Hepatocyte (in vitro differentiated cells): ENCODE measurements around the gene ZNF121. TPM values are rescaled to one million over a fixed set of nuclear protein-coding genes. Genes with fewer than 3 reads are reported as not detected.

Source experiments
- DNase-seq: peaks from one replicate; pipeline ENCODE4 v3.0.0-alpha.2; 2016; ENCODE audit warnings: low spot score
- H2AFZ ChIP-seq: fragments of 200-600 bp; sonication (generic); 2 replicates; pipeline ENCODE4 v1.6.0; 2016; ENCODE audit warnings: antibody characterized with exemption, mild to moderate bottlenecking
- H3K27ac ChIP-seq: fragments of 200-600 bp; sonication (generic); 2 replicates; pipeline ENCODE4 v1.5.1; 2016; ENCODE audit warnings: mild to moderate bottlenecking
- H3K27me3 ChIP-seq: fragments of 200-600 bp; sonication (generic); 2 replicates; pipeline ENCODE4 v1.6.1; 2016
- H3K36me3 ChIP-seq: fragments of 200-600 bp; sonication (generic); replicated peaks from 2 replicates; pipeline ENCODE4 v1.5.1; 2016; ENCODE audit warnings: low read depth; ENCODE audit not compliant: insufficient read depth
- H3K4me1 ChIP-seq: fragments of 200-600 bp; sonication (generic); 2 replicates; pipeline ENCODE4 v1.5.1; 2016; ENCODE audit warnings: mild to moderate bottlenecking, moderate library complexity; ENCODE audit not compliant: insufficient read depth
- H3K4me2 ChIP-seq: fragments of 200-600 bp; sonication (generic); 2 replicates; pipeline ENCODE4 v1.6.0; 2016
- H3K4me3 ChIP-seq: fragments of 200-600 bp; sonication (generic); 2 replicates; pipeline ENCODE4 v1.5.1; 2016; ENCODE audit warnings: mild to moderate bottlenecking
- H3K79me2 ChIP-seq: fragments of 200-600 bp; sonication (generic); 2 replicates; pipeline ENCODE4 v1.6.0; 2017; ENCODE audit warnings: mild to moderate bottlenecking
- H3K9me2 ChIP-seq: fragments of 200-600 bp; sonication (generic); replicated peaks from 2 replicates; pipeline ENCODE4 v1.6.0; 2017; ENCODE audit warnings: mild to moderate bottlenecking; ENCODE audit not compliant: insufficient read depth
- H3K9me3 ChIP-seq: fragments of 200-600 bp; sonication (generic); 2 replicates; pipeline ENCODE4 v1.5.1; 2016; ENCODE audit warnings: low read depth, mild to moderate bottlenecking
- H4K20me1 ChIP-seq: fragments of 200-600 bp; sonication (generic); 2 replicates; pipeline ENCODE4 v1.6.0; 2016; ENCODE audit warnings: mild to moderate bottlenecking; ENCODE audit not compliant: insufficient read depth, poor library complexity, severe bottlenecking
- EZH2 ChIP-seq: fragments of 200-600 bp; sonication (generic); IDR thresholded peaks from 2 replicates; pipeline ENCODE4 v1.6.1; 2016; ENCODE audit warnings: antibody characterized with exemption, mild to moderate bottlenecking, borderline replicate concordance
- EZH2phosphoT487 ChIP-seq: fragments of 200-600 bp; sonication (generic); IDR thresholded peaks from one replicate; pipeline ENCODE4 v1.6.1; 2018; ENCODE audit warnings: antibody characterized with exemption, mild to moderate bottlenecking, low read depth, moderate library complexity; ENCODE audit not compliant: unreplicated experiment, severe bottlenecking
- WGBS: methylation state at CpG from one replicate; pipeline ENCODE4 v1.1.6; 2016; ENCODE audit warnings: low lambda C conversion rate; ENCODE audit errors: missing lambda C conversion rate; 5-methylcytosine and 5-hydroxymethylcytosine counted together
- polyA plus RNA-seq: library from polyadenylated mRNA; unstranded; fragments of >200 nt; fragmentation: Nextera tagmentation; extraction: Ambion mirVana; gene quantifications from 2 replicates; pipeline ENCODE4 v1.2.1, GENCODE V29; 2016
- total RNA-seq: library from RNA; depleted of rRNA; stranded (reverse); fragments of >200 nt; gene quantifications from 2 replicates; pipeline ENCODE4 v1.2.3, GENCODE V29; 2014
- TF ChIP-seq, protein P1 (sequence below): fragments of 200-600 bp; sonication (generic); IDR thresholded peaks from 2 replicates; pipeline ENCODE4 v1.5.1; 2016; ENCODE audit warnings: antibody characterized with exemption, mild to moderate bottlenecking; ENCODE audit not compliant: poor library complexity

ZNF121 gene
- total and polyA plus RNA-seq, 2 experiments from 2014 or later: 5.4 to 44.9 TPM

DNA sequence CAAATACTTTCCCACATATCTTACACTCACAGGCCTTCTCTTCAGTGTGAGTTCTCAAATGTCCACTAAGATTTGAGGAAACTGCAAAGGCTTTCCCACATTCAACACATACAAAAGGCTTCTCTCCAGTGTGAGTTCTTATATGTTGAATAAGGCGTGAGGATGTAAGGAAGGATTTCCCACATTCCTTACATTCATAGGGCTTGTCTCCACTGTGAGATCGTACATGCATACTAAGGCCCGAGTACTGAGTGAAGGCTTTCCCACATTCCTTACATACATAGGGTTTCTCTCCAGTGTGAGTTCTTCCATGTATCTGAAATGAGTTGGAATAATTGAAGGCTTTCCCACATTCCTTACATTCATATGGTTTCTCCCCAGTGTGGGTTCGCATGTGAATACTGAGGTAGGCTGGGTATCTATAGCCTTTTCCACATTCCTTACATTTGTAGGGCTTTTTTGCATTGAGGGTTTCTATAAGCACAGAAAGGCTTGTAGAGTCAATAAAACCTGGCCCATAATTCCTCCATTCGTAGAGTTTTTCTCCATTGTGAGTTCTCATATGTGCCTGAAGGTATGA, 55.5 kb downstream of the ZNF121 start:
- H3K27ac ChIP-seq: no peak overlapping the region
- no peak overlapping the region for H3K4me2 ChIP-seq
- no peak overlapping the region for H2AFZ ChIP-seq
- no peaks in the 10 kb centered on the region for H4K20me1 ChIP-seq
- peaks cover 92% of the 10 kb centered on the region for H3K9me3 ChIP-seq
- no peaks in the 10 kb centered on the region for H3K79me2 ChIP-seq
- TF ChIP-seq, protein P1, sequence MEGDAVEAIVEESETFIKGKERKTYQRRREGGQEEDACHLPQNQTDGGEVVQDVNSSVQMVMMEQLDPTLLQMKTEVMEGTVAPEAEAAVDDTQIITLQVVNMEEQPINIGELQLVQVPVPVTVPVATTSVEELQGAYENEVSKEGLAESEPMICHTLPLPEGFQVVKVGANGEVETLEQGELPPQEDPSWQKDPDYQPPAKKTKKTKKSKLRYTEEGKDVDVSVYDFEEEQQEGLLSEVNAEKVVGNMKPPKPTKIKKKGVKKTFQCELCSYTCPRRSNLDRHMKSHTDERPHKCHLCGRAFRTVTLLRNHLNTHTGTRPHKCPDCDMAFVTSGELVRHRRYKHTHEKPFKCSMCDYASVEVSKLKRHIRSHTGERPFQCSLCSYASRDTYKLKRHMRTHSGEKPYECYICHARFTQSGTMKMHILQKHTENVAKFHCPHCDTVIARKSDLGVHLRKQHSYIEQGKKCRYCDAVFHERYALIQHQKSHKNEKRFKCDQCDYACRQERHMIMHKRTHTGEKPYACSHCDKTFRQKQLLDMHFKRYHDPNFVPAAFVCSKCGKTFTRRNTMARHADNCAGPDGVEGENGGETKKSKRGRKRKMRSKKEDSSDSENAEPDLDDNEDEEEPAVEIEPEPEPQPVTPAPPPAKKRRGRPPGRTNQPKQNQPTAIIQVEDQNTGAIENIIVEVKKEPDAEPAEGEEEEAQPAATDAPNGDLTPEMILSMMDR: no peak
- TF ChIP-seq EZH2phosphoT487: no peak
- TF ChIP-seq EZH2: no peak
- WGBS: 98% methylated on average over 5 of the region's 5 CpGs
- no peaks in the 10 kb centered on the region for H3K27me3 ChIP-seq
- no peaks in the 10 kb centered on the region for H3K4me1 ChIP-seq
- no peak for DNase-seq
- H3K4me3 ChIP-seq: peak overlapping the region; percentile 20
- peaks cover 70% of the 10 kb centered on the region for H3K36me3 ChIP-seq
- H3K9me2 ChIP-seq: no peaks in the 10 kb centered on the region

DNA sequence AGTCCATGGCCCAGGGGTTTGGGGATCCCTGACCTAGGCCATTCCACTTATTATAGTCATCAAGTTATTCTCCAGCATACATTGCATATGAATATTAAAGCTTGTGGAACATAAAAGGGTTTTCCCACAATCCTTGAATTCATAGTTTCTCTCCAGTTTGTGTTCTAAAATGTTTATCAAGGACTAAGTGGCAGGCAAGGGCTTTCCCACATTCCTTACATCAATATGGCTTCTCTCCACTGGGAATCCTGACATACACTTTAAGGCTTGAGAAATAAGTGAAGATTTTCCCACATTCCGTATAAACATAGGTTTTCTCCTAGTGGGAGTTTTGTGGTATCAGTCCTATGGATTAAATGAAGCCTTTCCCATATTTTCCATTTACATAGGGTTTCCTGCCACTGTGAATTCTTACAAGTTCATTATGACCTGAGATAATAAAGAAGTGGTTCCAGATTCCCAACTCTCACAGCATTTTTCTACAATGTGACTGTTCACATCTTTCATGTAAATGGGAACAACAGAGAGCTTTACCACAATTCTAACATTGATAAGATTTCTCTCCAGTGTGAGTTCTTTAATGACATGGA, 60.3 kb downstream of the ZNF121 start:
- Histone ChIP-seq H4K20me1 (no peaks in the 10 kb centered on the region), H3K27me3 (no peaks in the 10 kb centered on the region), H3K9me3 (peaks cover 57% of the 10 kb centered on the region), H3K4me2 (no peak overlapping the region), H3K4me1 (no peaks in the 10 kb centered on the region), H2AFZ (no peak overlapping the region), H3K36me3 (peaks cover 25% of the 10 kb centered on the region), H3K79me2 (no peaks in the 10 kb centered on the region), H3K9me2 (no peaks in the 10 kb centered on the region), H3K27ac (no peak overlapping the region), H3K4me3 (no peak overlapping the region)
- no peak for DNase-seq
- WGBS: 100% methylated on average over 1 of the region's 1 CpG
- TF ChIP-seq EZH2phosphoT487 (no peak), EZH2 (no peak)
- TF ChIP-seq, protein P1: no peak

Other genes starting within 250 kb of the ZNF121 start
- gene ZNF177, start 221.5 kb downstream of the ZNF121 start, total RNA-seq: 5.2 and 5.5 TPM in 2 replicates
- 4.2 and 7.6 TPM in 2 replicates for gene ZNF177, start 221.5 kb downstream of the ZNF121 start, polyA plus RNA-seq
- 21.6 and 28.7 TPM in 2 replicates for gene ZNF266, start 148.9 kb downstream of the ZNF121 start, total RNA-seq
- gene ZNF266, start 148.9 kb downstream of the ZNF121 start, polyA plus RNA-seq: 9.3 and 10.1 TPM in 2 replicates
- not detected in 2 replicates for gene ZNF560, start 85.9 kb downstream of the ZNF121 start, total RNA-seq
- gene ZNF560, start 85.9 kb downstream of the ZNF121 start, polyA plus RNA-seq: not detected in 2 replicates
- 15.0 and 20.2 TPM in 2 replicates for gene ZNF426, start 45.9 kb downstream of the ZNF121 start, total RNA-seq
- 10.4 and 14.0 TPM in 2 replicates for gene ZNF426, start 45.9 kb downstream of the ZNF121 start, polyA plus RNA-seq
- gene ZNF561, start 36.7 kb upstream of the ZNF121 start, total RNA-seq: 40.3 and 52.8 TPM in 2 replicates
- 21.1 and 21.6 TPM in 2 replicates for gene ZNF561, start 36.7 kb upstream of the ZNF121 start, polyA plus RNA-seq
- 0.24 and 0.87 TPM in 2 replicates for gene ZNF562, start 90.6 kb upstream of the ZNF121 start, total RNA-seq
- 0.94 and 1.3 TPM in 2 replicates for gene ZNF562, start 90.6 kb upstream of the ZNF121 start, polyA plus RNA-seq
- gene ZNF846, start 184.2 kb upstream of the ZNF121 start, total RNA-seq: 26.0 and 28.4 TPM in 2 replicates
- 16.9 and 23.3 TPM in 2 replicates for gene ZNF846, start 184.2 kb upstream of the ZNF121 start, polyA plus RNA-seq
- 28.1 and 33.1 TPM in 2 replicates for gene FBXL12, start 234.6 kb upstream of the ZNF121 start, total RNA-seq
- 42.3 and 44.4 TPM in 2 replicates for gene FBXL12, start 234.6 kb upstream of the ZNF121 start, polyA plus RNA-seq
- gene UBL5, start 243.4 kb upstream of the ZNF121 start, total RNA-seq: 528 and 581 TPM in 2 replicates
- gene UBL5, start 243.4 kb upstream of the ZNF121 start, polyA plus RNA-seq: 613 and 628 TPM in 2 replicates